HG03432 (cell line): ENCODE measurements around the gene B3GALT5.

Experiments
- ATAC-seq: cut with Tn5 transposase; IDR thresholded peaks from one replicate; pipeline ENCODE4 v1.9.1; 2021; ENCODE audit warnings: mild to moderate bottlenecking, moderate library complexity; ENCODE audit not compliant: unreplicated experiment

The B3GALT5 gene

DNA sequence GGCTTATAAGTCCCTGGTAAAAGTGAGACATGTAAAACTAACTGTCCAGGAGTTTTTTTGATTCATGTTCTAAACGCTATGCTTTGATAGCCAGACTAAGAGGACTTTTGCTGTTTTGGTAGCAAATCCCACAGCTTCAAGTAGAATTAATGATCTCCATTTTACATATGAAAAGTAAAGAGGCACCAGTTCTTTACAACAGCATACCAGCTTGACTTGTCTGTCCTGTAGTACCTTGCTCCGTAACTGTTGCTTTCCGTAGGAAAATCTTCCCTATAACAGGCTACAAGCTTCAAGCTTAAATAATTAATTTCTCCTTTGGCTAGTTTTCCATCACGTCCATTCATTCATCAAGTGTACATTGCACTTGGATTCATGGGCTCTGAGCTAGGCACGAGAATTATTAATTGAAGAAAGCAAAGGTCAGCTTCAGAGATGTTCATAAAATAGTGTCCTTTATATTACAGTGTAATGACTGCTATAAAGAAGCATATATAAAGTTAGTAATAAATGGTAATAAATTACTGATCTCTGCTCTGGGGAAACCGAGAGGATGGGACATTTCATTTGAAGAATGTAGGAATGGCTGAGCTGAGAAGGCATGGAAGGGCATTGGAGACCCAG, 29.2 kb downstream of the B3GALT5 start:
- no peak for ATAC-seq

DNA sequence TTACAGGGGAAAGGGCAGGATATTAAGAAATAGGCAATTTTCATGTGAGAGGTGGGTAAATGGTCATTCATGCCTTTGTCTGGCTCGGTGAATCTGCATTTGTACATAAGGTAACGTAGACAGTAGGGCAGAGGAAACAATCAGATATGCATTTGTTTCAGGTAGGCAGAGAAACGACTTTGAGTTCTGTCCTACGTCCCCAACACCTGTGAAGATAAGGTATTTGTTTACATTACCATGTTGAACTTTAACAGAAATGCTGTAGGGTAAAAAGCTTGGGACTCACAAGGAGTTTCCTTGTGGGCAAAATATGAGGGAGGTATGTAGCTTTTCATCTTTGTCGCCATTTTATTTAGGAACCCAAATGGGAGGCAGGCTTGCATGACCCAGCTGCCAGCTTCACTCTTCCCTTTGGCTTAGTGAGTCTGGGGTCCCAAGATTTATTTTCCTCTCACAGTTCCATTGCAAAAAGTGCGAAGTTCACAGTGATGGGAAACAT, 31.4 kb downstream of the B3GALT5 start:
- no peak for ATAC-seq

- no peak for ATAC-seq
These were observed 32.6 kb downstream of the B3GALT5 start for GRCh38 chr21:39645331-39645730.

DNA sequence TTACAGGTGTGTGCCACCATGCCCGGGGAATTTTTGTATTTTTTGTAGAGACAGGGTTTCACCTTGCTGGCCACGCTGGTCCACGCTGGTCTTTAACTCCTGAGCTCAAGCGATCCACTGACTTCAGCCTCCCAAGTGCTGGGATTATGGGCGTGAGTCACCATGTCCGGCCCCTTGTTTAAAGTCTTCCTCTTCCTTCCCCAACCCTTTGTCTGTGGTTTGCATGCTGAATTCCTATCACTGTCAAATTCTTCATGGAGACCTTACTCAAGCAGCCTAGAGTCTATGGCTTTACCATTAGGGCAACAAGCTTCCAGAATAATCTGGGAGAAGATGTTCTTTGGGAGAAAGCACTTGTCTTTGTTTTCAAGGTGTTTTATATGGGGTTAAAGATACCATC, 34.7 kb downstream of the B3GALT5 start:
- ATAC-seq: no peak

DNA sequence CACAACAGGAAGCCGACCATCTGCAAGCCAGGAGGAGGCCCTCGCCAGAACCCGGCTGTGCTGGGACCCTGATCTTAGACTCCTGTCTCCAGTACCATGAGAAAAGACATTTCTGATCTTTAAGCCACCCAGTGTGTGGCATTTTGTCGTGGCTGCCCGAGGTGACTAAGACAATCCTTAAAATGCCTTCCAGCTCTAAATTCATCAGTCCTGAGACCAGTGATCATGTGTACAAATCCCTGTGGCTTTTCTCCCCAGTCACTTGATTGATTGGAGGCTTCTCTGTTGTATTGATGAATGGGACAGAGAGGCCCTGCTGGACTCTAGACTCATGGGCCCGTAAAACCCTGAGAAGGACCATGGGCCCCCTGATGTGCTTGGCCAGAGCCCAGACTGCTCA, 36.1 kb downstream of the B3GALT5 start:
- no peak for ATAC-seq

GRCh38 chr21:39649526-39649925, 36.8 kb downstream of the B3GALT5 start:
- ATAC-seq: no peak

DNA sequence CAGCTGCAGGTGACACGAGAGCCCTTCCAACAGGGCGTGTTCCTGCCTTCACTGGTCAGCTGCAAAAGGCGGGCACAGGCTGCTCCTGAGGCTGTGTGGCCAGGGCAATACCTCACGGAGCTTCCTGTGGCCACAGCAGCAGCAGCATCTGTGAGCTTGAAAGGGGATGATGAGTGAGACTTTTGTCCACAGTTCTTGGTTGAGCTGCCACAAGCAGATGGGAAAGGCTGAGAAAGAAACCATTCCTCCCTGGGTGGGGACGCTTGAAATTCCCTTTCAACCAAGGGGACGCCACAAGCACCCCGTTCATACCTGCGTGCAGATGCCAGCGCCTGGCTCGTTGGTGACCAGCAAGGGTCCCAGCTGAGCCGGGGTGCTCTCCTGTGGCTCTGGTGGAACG, 37.6 kb downstream of the B3GALT5 start:
- ATAC-seq: no peak

GRCh38 chr21:39650801-39651200, 38.1 kb downstream of the B3GALT5 start:
- no peak for ATAC-seq

- no peak for ATAC-seq
These were observed 38.5 kb downstream of the B3GALT5 start for GRCh38 chr21:39651206-39651605.

DNA sequence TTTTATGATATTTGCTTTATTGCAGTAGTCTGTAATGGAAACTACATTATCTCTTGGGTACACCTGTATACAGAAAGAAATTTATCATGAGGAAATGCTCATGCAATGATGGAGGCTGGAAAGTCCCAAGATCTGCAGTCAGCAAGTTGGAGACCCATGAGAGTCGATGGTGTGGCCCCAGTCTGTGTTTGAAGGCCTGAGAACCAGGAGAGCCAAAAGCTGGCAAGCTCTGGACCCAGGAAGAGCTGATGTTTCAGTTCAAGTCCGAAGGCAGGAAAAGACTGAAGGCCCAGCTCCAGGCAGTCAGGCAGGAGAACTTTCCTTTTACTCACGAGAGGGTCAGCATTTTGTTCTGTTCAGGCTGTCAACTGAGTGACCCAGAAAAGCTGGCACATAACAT, 42.2 kb downstream of the B3GALT5 start:
- no peak for ATAC-seq

GRCh38 chr21:39655589-39655988, 42.8 kb downstream of the B3GALT5 start:
- ATAC-seq: no peak

GRCh38 chr21:39656209-39656608, 43.5 kb downstream of the B3GALT5 start:
- ATAC-seq: no peak

DNA sequence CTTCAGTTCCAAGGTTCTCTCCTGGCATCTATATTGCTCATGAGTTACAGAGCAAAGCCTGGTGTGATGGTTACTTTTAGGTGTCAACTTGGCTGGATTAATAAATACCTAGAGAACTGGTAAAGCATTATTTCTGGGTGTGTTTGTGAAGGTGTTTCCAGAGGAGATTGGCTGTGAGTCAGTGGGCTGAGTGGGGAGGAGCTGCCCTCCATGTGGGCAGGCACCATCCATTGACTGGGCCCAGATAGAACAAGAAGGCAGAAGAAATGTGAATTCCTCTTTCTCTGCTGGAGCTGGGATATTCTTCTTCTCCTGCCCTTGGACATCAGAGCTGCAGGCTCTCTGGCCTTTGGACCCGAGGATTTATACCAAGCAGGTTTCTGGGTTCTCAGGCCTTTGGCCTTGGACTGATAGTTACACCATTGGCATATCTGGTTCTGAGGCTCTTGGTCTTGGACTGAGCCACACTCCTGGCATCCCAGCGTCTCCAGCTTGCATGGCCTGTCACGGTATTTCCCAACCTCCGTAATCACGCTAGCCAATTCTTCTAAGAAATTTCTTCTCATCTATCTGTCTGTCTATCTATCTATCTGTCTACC, 44.5 kb downstream of the B3GALT5 start:
- no peak for ATAC-seq

DNA sequence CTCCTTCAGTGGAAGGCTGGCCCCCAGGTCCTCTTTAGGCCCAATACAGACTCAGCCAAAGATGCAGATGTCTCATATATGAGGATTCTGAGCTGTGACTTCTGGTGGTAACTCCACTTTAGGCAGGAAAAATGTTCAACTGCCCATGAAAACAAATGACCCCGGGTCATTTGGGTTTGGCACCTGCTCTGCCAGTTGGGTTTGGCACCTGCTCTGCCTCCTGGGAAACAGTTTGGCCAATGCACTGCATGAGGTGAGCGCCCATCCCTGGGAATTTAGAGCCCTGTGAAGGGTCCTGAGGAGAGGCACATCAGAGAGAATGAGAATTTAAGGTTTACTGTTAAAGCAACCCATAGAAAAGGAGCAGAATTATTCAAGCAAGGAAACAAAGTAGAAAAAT, 45.3 kb downstream of the B3GALT5 start:
- ATAC-seq: no peak

DNA sequence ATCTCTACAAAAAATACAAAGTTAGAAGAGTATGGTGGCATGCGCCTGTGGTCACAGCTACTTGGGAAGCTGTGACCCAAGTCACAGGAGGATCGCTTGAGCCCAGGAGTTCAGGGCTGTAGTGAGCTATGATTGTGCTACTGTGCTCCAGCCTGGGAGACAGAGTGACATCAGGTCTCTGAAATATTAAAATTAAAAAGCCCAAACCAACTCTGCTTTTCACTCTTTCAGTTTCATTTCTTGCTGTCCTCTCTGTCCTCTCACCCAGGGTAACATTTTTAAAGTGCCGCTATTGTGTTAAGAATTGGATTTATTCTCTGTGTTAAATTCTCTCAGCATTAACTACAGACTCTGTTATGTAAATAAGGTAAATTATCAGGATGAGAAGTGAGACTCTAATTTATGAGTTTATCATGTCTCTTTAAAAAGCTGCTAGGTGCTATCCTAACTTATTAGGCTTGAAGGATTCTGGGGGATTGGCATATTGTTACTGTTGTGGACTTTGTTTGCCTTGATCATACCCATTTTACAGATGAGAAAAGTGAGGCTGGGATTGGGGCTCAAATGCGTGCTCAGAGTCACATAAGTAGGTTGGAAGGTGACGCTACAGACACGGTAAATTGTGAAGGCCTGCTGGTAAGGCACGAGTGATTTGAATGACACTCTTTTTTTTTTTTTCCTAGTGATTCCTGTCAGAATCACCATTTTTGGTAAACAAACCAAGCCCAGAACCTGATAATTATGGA, 46.5 kb downstream of the B3GALT5 start:
- no peak for ATAC-seq

GRCh38 chr21:39660191-39660980, 47.6 kb downstream of the B3GALT5 start:
- ATAC-seq: no peak

DNA sequence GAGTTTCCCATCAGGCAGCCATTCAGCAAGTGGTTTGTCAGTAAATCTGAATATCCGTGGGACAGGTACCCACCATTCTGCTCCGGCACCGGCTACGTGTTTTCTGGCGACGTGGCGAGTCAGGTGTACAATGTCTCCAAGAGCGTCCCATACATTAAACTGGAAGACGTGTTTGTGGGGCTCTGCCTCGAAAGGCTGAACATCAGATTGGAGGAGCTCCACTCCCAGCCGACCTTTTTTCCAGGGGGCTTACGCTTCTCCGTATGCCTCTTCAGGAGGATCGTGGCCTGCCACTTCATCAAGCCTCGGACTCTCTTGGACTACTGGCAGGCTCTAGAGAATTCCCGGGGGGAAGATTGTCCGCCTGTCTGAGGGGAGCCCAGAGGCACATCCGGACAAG, 48.4 kb downstream of the B3GALT5 start:
- no peak for ATAC-seq

DNA sequence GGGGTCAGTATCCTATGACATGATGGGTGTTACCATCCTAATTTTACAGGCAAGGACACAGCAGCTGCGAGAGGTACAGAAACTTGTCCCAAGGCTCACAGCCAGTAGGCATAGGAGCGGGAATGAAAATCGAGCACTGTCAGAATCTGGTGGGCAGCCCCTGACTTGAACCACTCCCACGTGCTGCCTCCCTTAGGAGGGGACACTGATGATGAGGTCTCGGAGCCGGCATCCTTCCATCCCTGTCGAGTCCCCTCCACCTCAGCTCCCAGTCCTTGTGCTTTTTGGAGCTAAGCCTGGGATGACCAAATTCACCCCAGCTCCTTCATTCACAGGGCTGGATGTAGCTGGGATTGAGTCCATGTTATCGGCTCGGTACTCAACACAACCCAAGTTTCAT, 49.0 kb downstream of the B3GALT5 start:
- ATAC-seq: no peak

DNA sequence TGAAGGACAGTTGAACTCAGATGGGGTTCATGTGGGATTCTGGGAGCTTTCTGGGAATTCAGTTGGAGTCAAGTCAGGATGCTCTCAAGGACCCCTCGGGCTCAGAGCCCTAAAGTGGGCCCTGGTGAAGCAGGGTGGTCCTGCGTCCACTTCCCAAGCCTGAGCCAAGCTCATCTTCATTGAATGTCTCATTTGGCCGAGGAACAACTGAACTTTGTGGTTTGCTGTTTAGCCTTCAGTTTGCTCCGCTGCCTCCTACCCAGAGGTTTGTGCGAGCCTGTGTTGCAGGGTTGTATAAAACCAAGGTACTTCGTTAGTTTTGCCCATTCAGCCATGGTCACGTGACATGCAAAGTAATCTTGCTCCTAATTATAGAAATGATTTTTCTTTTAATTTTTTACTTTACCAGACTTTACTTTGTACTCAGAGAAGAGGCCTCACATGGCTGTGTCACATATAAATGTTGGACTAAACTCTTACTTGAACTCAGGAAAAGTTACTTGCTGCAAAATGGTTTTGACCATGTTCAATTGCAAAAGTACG, 49.7 kb downstream of the B3GALT5 start:
- no peak for ATAC-seq

DNA sequence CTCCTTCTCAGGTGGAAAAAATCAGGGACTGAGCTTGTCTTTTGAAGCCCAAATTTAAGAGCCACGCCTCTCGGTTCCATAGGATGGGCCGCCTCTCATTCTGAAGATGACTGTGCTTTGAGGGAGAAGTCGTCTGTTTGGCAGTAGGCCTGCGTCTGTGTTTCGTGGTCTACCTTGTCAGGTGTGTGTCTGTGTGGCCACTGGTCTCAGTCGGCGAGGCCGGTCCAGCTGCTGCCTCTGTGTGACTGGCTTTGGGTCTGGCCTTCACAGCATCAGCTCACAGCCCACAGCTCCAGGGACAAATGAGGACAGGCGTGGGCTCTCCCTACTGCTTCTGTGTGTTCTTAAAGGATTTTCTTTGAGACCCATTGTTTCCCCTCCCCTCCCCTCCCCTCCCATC, 50.3 kb downstream of the B3GALT5 start:
- no peak for ATAC-seq
